Skeletal muscle tissue (tissue), 4 donors: Measurements from ENCODE around the gene CTNND1. TPM values are rescaled to one million over a fixed set of nuclear protein-coding genes. Genes with fewer than 3 reads are reported as not detected.

ENCODE experiments used
- H3K27ac ChIP-seq: one replicate; pipeline ENCODE4 v1.7.0; 2013; ENCODE audit warnings: mild to moderate bottlenecking, low read depth, low read length, inconsistent platforms
- H3K27me3 ChIP-seq, 3 donors: one replicate each; pipeline ENCODE4 v1.7.0; 2013; ENCODE audit warnings: low read length in 3 of 3; ENCODE audit not compliant: control insufficient read depth in 3 of 3, insufficient read depth in 3 of 3
- H3K36me3 ChIP-seq, 3 donors: one replicate each; pipeline ENCODE4 v1.7.0; 2013; ENCODE audit warnings: low read length in 3 of 3; ENCODE audit not compliant: control insufficient read depth in 3 of 3, insufficient read depth in 3 of 3
- H3K4me1 ChIP-seq, 3 donors: one replicate each; pipeline ENCODE4 v1.7.0; 2013; ENCODE audit warnings: low read length in 3 of 3, mild to moderate bottlenecking in 3 of 3; ENCODE audit not compliant: control insufficient read depth in 3 of 3, insufficient read depth in 3 of 3
- H3K4me3 ChIP-seq, 3 donors: one replicate each; pipeline ENCODE4 v1.7.0; 2013; ENCODE audit warnings: low read length in 3 of 3
- H3K9ac ChIP-seq, 3 donors: one replicate each; pipeline ENCODE4 v1.7.0; 2013; ENCODE audit warnings: low read length in 3 of 3, mild to moderate bottlenecking in 3 of 3, moderate library complexity in 2 of 3, low read depth in 1 of 3
- H3K9me3 ChIP-seq, 3 donors: one replicate each; pipeline ENCODE4 v1.7.0; 2013; ENCODE audit warnings: low read length in 3 of 3; ENCODE audit not compliant: control insufficient read depth in 3 of 3
- total RNA-seq: library from RNA; depleted of rRNA; stranded (reverse); fragments of >200 nt; gene quantifications from one replicate; pipeline ENCODE4 v1.2.3, GENCODE V29; 2014
- donor health status: Osteomylitis.

The CTNND1 gene
- total RNA-seq, 1 donor from 2014 or later = 121 TPM

GRCh38 chr11:57758174-57758573 is 3.4 kb upstream of the CTNND1 start:
- H3K36me3 ChIP-seq = no peaks in the 10 kb centered on the region
- H3K9ac ChIP-seq = no peak overlapping the region
- no peak overlapping the region for H3K27ac ChIP-seq
- no peaks in the 10 kb centered on the region for H3K27me3 ChIP-seq
- peaks cover 0 to 3% (median 0%) of the 10 kb centered on the region in 3 donors for H3K4me1 ChIP-seq
- no peak overlapping the region for H3K4me3 ChIP-seq
- no peaks in the 10 kb centered on the region for H3K9me3 ChIP-seq

DNA sequence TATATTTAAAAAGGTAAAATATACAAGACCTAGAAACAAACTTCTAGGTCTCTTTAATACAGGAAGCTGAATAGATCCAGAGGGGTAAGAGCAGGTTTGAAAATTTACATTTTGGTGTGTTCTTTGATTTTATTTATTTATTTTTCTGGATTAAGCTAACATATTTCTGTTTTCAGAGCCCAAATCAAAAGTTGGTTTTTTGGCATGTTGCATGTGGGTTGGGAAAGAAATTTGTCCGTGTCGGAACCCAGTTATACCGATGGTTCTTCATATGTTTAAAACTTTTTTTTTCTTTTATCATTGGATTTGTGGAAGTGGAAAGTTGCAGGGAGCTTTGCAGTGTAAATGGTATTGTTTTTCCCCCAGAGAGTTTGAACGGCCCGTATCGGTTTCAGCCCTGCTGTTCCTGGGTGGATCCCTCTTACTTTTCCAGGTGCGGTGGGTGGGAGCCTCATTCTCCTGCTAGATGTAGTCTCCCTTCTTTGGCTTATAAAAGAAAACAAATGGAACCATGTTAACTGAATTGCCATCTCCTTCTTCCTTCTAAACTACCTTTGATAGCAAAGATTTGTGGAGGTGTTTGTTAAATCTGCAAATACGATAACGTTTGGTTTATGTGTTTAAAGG is 746 bp downstream of the CTNND1 start:
- no peaks in the 10 kb centered on the region for H3K27me3 ChIP-seq
- no peaks in the 10 kb centered on the region for H3K36me3 ChIP-seq
- peaks cover 11 to 25% (median 20%) of the 10 kb centered on the region in 3 donors for H3K4me1 ChIP-seq
- H3K9ac ChIP-seq = peak overlapping the region; percentile 86 to 97 (median 89)
- H3K27ac ChIP-seq = peak overlapping the region; percentile 94
- H3K4me3 ChIP-seq = peak overlapping the region; percentile 73 to 83 (median 77)
- no peaks in the 10 kb centered on the region for H3K9me3 ChIP-seq

GRCh38 chr11:57763568-57763967 is 2.0 kb downstream of the CTNND1 start:
- Histone ChIP-seq H3K27me3 (no peaks in the 10 kb centered on the region), H3K4me1 (peaks cover 11 to 25% (median 20%) of the 10 kb centered on the region in 3 donors), H3K4me3 (peak overlapping the region; percentile 73 to 83 (median 77)), H3K9me3 (no peaks in the 10 kb centered on the region), H3K36me3 (no peaks in the 10 kb centered on the region), H3K27ac (peak overlapping the region; percentile 94), H3K9ac (peak overlapping the region; percentile 86 to 97 (median 89))

DNA sequence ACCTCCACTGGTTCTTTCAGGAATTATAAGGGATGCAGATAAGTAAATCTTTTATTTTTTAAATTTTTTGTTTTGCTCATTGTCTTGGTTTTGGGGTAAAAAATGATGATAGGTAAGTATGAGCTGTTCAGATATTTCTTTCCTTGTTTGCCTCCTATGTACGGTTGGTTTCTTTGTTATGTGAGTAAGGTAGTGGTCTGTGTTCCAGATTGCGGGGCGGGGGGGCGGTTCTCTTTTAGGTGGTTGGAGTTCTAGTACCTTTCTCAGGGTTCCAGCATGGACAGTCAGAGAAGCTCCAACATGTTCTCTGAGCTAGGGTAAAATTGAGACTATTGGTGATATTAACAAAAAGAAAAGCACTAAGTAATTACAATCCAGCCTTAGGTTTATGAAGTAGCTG is 2.4 kb downstream of the CTNND1 start:
- peak overlapping the region; percentile 94 for H3K27ac ChIP-seq
- H3K4me3 ChIP-seq = peak overlapping the region; percentile 73 to 83 (median 77)
- peaks cover 11 to 25% (median 20%) of the 10 kb centered on the region in 3 donors for H3K4me1 ChIP-seq

DNA sequence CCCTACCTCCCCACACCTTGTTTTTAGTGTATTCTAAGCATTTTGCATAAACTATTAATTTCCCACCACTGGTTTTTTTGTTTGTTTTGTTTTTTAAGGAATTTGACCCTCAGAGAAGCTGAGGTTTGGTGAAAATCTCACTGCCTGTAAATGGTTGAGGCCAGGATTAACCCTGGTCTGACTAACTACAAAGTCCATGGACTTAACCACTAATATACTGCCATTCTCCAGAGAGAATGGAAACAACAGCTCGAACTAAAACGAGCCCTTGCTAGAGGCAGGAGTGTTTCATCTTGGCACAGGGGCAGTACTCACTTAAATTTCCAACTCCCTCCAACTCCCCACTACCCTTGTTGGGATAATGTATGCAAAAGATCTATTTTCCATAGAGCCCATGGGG is 3.0 kb downstream of the CTNND1 start:
- Histone ChIP-seq H3K27ac (peak overlapping the region; percentile 6), H3K4me3 (peak overlapping the region; percentile 0 to 83 (median 73)), H3K9me3 (no peaks in the 10 kb centered on the region), H3K4me1 (peaks cover 11 to 29% (median 20%) of the 10 kb centered on the region in 3 donors), H3K36me3 (no peaks in the 10 kb centered on the region), H3K9ac (peak overlapping the region; percentile 14 to 63 (median 46)), H3K27me3 (no peaks in the 10 kb centered on the region)

More for the DNA sequence above, 2.4 kb downstream of the CTNND1 start:
- no peaks in the 10 kb centered on the region for H3K36me3 ChIP-seq
- no peaks in the 10 kb centered on the region for H3K9me3 ChIP-seq
- no peaks in the 10 kb centered on the region for H3K27me3 ChIP-seq
- H3K9ac ChIP-seq = peak overlapping the region; percentile 46 to 97 (median 86)

- Histone ChIP-seq H3K36me3 (no peaks in the 10 kb centered on the region), H3K9me3 (no peaks in the 10 kb centered on the region), H3K9ac (peak overlapping the region; percentile 14 to 63 (median 46)), H3K4me3 (peak overlapping the region; percentile 1 to 83 (median 73)), H3K27ac (no peak overlapping the region), H3K27me3 (no peaks in the 10 kb centered on the region), H3K4me1 (peaks cover 11 to 29% (median 20%) of the 10 kb centered on the region in 3 donors)
Measured at GRCh38 chr11:57764972-57765371, 3.4 kb downstream of the CTNND1 start.

GRCh38 chr11:57770793-57771192 is 9.2 kb downstream of the CTNND1 start:
- H3K27me3 ChIP-seq = no peaks in the 10 kb centered on the region
- peaks cover 8 to 27% (median 14%) of the 10 kb centered on the region in 3 donors for H3K4me1 ChIP-seq
- no peaks in the 10 kb centered on the region for H3K9me3 ChIP-seq
- no peak overlapping the region for H3K9ac ChIP-seq
- H3K4me3 ChIP-seq = no peak overlapping the region
- no peak overlapping the region for H3K27ac ChIP-seq
- no peaks in the 10 kb centered on the region for H3K36me3 ChIP-seq

DNA sequence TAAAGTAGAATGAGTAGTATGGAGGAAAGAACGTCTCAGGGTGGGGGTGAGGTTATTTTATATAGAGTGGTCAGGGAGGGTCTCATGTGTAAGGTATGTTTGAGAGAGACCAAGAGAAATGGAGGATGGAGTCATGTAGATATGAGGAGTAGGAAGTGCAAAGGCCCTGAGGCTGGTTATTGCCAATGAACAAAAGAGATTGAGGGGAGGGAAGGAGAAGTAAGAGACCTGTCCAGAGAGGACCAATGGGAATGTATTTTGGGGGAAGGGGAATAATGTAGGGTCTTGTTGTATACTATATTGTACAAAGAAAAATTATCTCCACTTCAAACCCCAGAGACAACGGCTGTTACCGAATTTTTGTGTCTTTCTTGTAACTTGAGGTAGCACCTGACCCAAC is 9.8 kb downstream of the CTNND1 start:
- Histone ChIP-seq H3K4me3 (no peak overlapping the region), H3K4me1 (peaks cover 12 to 32% (median 20%) of the 10 kb centered on the region in 3 donors), H3K9me3 (no peaks in the 10 kb centered on the region), H3K36me3 (no peaks in the 10 kb centered on the region), H3K9ac (no peak overlapping the region), H3K27ac (no peak overlapping the region), H3K27me3 (no peaks in the 10 kb centered on the region)

GRCh38 chr11:57772562-57772961 is 11.0 kb downstream of the CTNND1 start:
- Histone ChIP-seq H3K36me3 (no peaks in the 10 kb centered on the region), H3K9me3 (no peaks in the 10 kb centered on the region), H3K27ac (no peak overlapping the region), H3K4me3 (no peak overlapping the region), H3K9ac (no peak overlapping the region), H3K4me1 (peaks cover 21 to 44% (median 31%) of the 10 kb centered on the region in 3 donors), H3K27me3 (no peaks in the 10 kb centered on the region)

DNA sequence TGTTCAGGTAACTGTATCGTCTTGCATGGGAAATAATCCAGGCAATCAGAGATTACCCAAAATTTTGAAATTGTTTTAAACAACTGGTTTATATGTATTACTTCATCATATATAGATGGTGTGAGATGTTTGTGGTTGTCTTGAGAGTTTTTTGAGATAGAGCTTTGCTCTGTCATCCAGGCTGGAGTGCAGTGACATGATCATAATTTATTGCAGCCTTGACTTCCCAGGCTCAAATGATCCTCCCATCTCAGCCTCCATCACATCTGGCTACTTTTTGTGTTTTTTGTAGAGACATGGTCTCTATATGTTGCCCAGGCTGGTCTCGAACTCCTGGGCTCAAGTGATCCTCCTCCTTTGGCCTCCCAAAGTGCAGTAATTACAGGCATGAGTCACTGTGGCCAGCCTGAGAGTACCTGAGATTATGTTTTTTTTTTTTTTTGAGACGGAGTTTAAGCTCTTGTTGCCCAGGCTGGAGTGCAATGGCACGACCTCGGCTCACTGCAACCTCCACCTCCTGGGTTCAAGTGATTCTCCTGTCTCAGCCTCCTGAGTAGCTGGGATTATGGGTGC is 11.5 kb downstream of the CTNND1 start:
- Histone ChIP-seq H3K27ac (no peak overlapping the region), H3K9me3 (no peaks in the 10 kb centered on the region), H3K36me3 (no peaks in the 10 kb centered on the region), H3K4me1 (peaks cover 27 to 49% (median 36%) of the 10 kb centered on the region in 3 donors), H3K9ac (no peak overlapping the region), H3K27me3 (no peaks in the 10 kb centered on the region), H3K4me3 (no peak overlapping the region)
